HepG2 (cell line): ENCODE measurements around the gene SIRT6. TPM values are rescaled to one million over a fixed set of nuclear protein-coding genes. Genes with fewer than 3 reads are reported as not detected.

Experiments
- ATF7-NPFF ChIP-seq: sonication (generic); formaldehyde crosslinking; IDR thresholded peaks from 2 replicates; pipeline ENCODE4 v1.8.1; 2023; ENCODE audit warnings: mild to moderate bottlenecking, low read depth, missing genetic modification reagents, moderate library complexity
- CSRNP1 ChIP-seq: sonication (generic); formaldehyde crosslinking; IDR thresholded peaks from 2 replicates; pipeline ENCODE4 v1.8.1; 2023; ENCODE audit warnings: mild to moderate bottlenecking, missing genetic modification reagents
- ETV5 ChIP-seq: IDR thresholded peaks from 2 replicates; pipeline ENCODE4 v1.6.1; 2018; ENCODE audit warnings: missing biosample characterization, missing genetic modification reagents, inconsistent platforms, borderline replicate concordance
- KMT2A ChIP-seq: sonication (generic); formaldehyde crosslinking; IDR thresholded peaks from 2 replicates; pipeline ENCODE4 v1.4.0; 2020; ENCODE audit warnings: missing genetic modification reagents
- MTA1 ChIP-seq: sonication (generic); formaldehyde crosslinking; IDR thresholded peaks from 2 replicates; pipeline ENCODE4 v1.4.0; 2020; ENCODE audit warnings: missing genetic modification reagents, mild to moderate bottlenecking, borderline replicate concordance
- NFRKB ChIP-seq: fragments of 450-650 bp; IDR thresholded peaks from 2 replicates; pipeline ENCODE4 v1.6.1; 2017
- PHF21A ChIP-seq: sonication (generic); formaldehyde crosslinking; IDR thresholded peaks from 2 replicates; pipeline ENCODE4 v1.5.0; 2020; ENCODE audit warnings: mild to moderate bottlenecking, missing genetic modification reagents
- PLSCR1 ChIP-seq: sonication (generic); formaldehyde crosslinking; IDR thresholded peaks from 2 replicates; pipeline ENCODE4 v1.5.0; 2020; ENCODE audit warnings: missing genetic modification reagents, mild to moderate bottlenecking, borderline replicate concordance
- PREB ChIP-seq: sonication (generic); formaldehyde crosslinking; IDR thresholded peaks from 2 replicates; pipeline ENCODE4 v1.4.0; 2020; ENCODE audit warnings: missing genetic modification reagents
- RFX1 ChIP-seq: fragments of 450-650 bp; IDR thresholded peaks from 2 replicates; pipeline ENCODE4 v1.6.1; 2017
- SCMH1 ChIP-seq: sonication (generic); formaldehyde crosslinking; IDR thresholded peaks from 2 replicates; pipeline ENCODE4 v1.9.0; 2021; ENCODE audit warnings: missing genetic modification reagents, mild to moderate bottlenecking, borderline replicate concordance
- SMAD3 ChIP-seq: sonication (generic); formaldehyde crosslinking; IDR thresholded peaks from 2 replicates; pipeline ENCODE4 v1.4.0; 2020; ENCODE audit warnings: missing genetic modification reagents
- SNAPC2 ChIP-seq: sonication (generic); formaldehyde crosslinking; IDR thresholded peaks from 2 replicates; pipeline ENCODE4 v1.8.1; 2022; ENCODE audit warnings: mild to moderate bottlenecking, missing genetic modification reagents
- U2AF2 ChIP-seq: fragments of 200-400 bp; formaldehyde crosslinking; IDR thresholded peaks from 2 replicates; pipeline ENCODE4 v1.6.1; 2017; ENCODE audit warnings: low read depth, mild to moderate bottlenecking, low read length
- XRCC5 ChIP-seq: fragments of 200-400 bp; formaldehyde crosslinking; optimal IDR thresholded peaks from 2 replicates; pipeline ENCODE3; 2017; ENCODE audit warnings: mild to moderate bottlenecking, low read length
- ZBTB1 ChIP-seq: sonication (generic); formaldehyde crosslinking; IDR thresholded peaks from 2 replicates; pipeline ENCODE4 v1.4.0; 2020; ENCODE audit warnings: missing genetic modification reagents, borderline replicate concordance
- ZNF33A ChIP-seq: sonication (generic); formaldehyde crosslinking; IDR thresholded peaks from 2 replicates; pipeline ENCODE4 v1.5.1; 2020; ENCODE audit warnings: missing genetic modification reagents, mild to moderate bottlenecking, moderate library complexity, borderline replicate concordance
- ZNF430 ChIP-seq: sonication (generic); formaldehyde crosslinking; IDR thresholded peaks from 2 replicates; pipeline ENCODE4 v1.9.0; 2021; ENCODE audit warnings: mild to moderate bottlenecking, missing genetic modification reagents
- ZNF563 ChIP-seq: sonication (generic); formaldehyde crosslinking; IDR thresholded peaks from 2 replicates; pipeline ENCODE4 v1.8.0; 2022; ENCODE audit warnings: mild to moderate bottlenecking, moderate library complexity, missing genetic modification reagents
- ZNF670 ChIP-seq: sonication (generic); formaldehyde crosslinking; IDR thresholded peaks from 2 replicates; pipeline ENCODE4 v1.8.0; 2022; ENCODE audit warnings: mild to moderate bottlenecking, missing genetic modification reagents, borderline replicate concordance
- ZNF768 ChIP-seq: sonication (generic); formaldehyde crosslinking; IDR thresholded peaks from 2 replicates; pipeline ENCODE4 v1.4.0; 2020; ENCODE audit warnings: missing genetic modification reagents
- ZNF775 ChIP-seq: sonication (generic); formaldehyde crosslinking; IDR thresholded peaks from 2 replicates; pipeline ENCODE4 v1.4.0; 2020; ENCODE audit warnings: missing genetic modification reagents, mild to moderate bottlenecking, moderate library complexity, borderline replicate concordance
- ZNF839 ChIP-seq: sonication (generic); formaldehyde crosslinking; IDR thresholded peaks from 2 replicates; pipeline ENCODE4 v1.4.0; 2020; ENCODE audit warnings: missing genetic modification reagents, mild to moderate bottlenecking, borderline replicate concordance
- polyA plus RNA-seq, 8 experiments: library from polyadenylated mRNA; depleted of rRNA in 3 of 8; stranded (reverse) in 7 of 8; unstranded in 1 of 8; fragments of >200 nt; fragmentation: Illumina TruSeq in 4 of 8; extraction: Trizol in 4 of 8; gene quantifications; 2 replicates each; pipeline versions ENCODE4 v1.2.1 to v1.2.3, GENCODE V29; 2011 to 2016; ENCODE audit warnings: low read depth in 4 of 8, missing spikeins in 1 of 8, mixed read lengths in 1 of 8; ENCODE audit not compliant: insufficient read depth in 1 of 8
- total RNA-seq, 5 experiments: library from RNA; depleted of rRNA; stranded (reverse); fragments of >200 nt; fragmentation: Illumina TruSeq; extraction: Trizol; gene quantifications; 2 replicates each; pipeline ENCODE4 v1.2.3, GENCODE V29; 2016; ENCODE audit warnings: low read depth in 1 of 5
- TF ChIP-seq, protein P1 (sequence below): sonication (generic); formaldehyde crosslinking; IDR thresholded peaks from 2 replicates; pipeline ENCODE4 v1.5.1; 2020; ENCODE audit warnings: mild to moderate bottlenecking, missing genetic modification reagents, borderline replicate concordance
- TF ChIP-seq, protein P2 (sequence below): sonication (generic); formaldehyde crosslinking; IDR thresholded peaks from 2 replicates; pipeline ENCODE4 v1.5.1; 2020; ENCODE audit warnings: missing genetic modification reagents, mild to moderate bottlenecking, borderline replicate concordance

Gene SIRT6
- total and polyA plus RNA-seq, 2 of the 13 experiments (the other 11 are each of a cell fraction or from before 2014, with no cell fraction given), result 11.0 to 18.4 TPM

DNA sequence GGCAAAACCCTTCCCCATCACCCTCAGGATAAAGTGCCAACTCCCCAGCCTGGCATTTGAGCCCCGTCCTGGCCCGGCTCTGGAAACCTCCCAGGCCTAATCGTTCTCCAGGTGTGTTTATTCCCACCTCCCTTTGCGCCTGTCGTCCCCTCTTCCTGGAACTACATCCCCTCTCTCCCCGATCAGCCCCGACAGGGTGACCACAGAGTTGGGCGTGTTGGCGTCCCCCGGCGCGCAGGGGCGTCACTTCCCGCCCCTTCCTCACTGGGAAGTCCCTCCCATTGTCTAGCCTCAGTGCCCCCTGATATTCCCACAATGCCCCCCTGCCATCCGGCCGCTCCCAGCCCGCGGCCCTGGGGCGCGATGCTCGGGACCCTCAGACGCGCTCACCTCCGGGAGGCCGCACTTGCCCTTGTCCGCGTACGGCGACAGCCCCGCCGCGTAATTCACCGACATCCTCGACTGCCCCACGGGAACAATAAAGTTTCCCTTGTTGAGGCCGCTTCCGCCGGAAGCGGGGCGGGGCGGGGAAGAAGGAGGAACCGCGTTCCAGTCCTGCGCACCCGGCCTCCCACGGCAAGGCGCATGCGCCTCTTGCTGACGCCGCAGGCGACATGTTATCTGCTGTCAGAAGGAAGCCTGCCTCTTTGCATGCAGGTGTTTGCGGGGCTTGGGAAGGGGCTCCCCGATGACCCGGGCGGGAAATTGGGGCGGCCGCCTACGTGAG is at the start of gene SIRT6, which contains the start of gene ANKRD24 (continued):
- TF ChIP-seq CSRNP1 (CRISPR knock-in tag) (peak; percentile 60; the same call in 1 of the 2 replicates), ZNF430 (CRISPR knock-in tag) (no peak), SMAD3 (CRISPR knock-in tag) (peak; percentile 80), NFRKB (no peak), MTA1 (CRISPR knock-in tag) (no peak; the same call in 1 of the 2 replicates), XRCC5 (peak; percentile 77), PREB (CRISPR knock-in tag) (no peak; the same call in 1 of the 2 replicates), SNAPC2 (CRISPR knock-in tag) (no peak), ZNF33A (CRISPR knock-in tag) (peak; percentile 84; the same call in 1 of the 2 replicates), ETV5 (CRISPR knock-in tag) (peak; percentile 98), ZNF670 (CRISPR knock-in tag) (peak; percentile 73; the same call in 1 of the 2 replicates), ZNF768 (peak; percentile 69; the same call in 1 of the 2 replicates), RFX1 (no peak), PHF21A (CRISPR knock-in tag) (peak; percentile 92), ZNF775 (CRISPR knock-in tag) (no peak), SCMH1 (CRISPR knock-in tag) (no peak), ZBTB1 (CRISPR knock-in tag) (no peak), ZNF563 (peak; percentile 80), ATF7-NPFF (CRISPR knock-in tag) (peak; percentile 40; the same call in 1 of the 2 replicates), U2AF2 (no peak), PLSCR1 (CRISPR knock-in tag) (no peak), ZNF839 (CRISPR knock-in tag) (peak; percentile 81; the same call in 1 of the 2 replicates), KMT2A (CRISPR knock-in tag) (peak; percentile 90)
- TF ChIP-seq, protein P1, sequence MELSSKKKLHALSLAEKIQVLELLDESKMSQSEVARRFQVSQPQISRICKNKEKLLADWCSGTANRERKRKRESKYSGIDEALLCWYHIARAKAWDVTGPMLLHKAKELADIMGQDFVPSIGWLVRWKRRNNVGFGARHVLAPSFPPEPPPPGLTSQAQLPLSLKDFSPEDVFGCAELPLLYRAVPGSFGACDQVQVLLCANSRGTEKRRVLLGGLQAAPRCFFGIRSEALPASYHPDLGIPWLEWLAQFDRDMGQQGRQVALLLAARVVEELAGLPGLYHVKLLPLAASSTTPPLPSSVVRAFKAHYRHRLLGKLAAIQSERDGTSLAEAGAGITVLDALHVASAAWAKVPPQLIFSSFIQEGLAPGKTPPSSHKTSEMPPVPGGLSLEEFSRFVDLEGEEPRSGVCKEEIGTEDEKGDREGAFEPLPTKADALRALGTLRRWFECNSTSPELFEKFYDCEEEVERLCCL (CRISPR knock-in tag), result no peak
- TF ChIP-seq, protein P2, sequence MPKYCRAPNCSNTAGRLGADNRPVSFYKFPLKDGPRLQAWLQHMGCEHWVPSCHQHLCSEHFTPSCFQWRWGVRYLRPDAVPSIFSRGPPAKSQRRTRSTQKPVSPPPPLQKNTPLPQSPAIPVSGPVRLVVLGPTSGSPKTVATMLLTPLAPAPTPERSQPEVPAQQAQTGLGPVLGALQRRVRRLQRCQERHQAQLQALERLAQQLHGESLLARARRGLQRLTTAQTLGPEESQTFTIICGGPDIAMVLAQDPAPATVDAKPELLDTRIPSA (CRISPR knock-in tag), result no peak
